Endothelial cell of umbilical vein (primary cell): ENCODE measurements around the gene B3GNT9. TPM values are rescaled to one million over a fixed set of nuclear protein-coding genes. Genes with fewer than 3 reads are reported as not detected.

Experiments
- BruUV-seq: library from RNA; stranded (reverse); fragments of 400-500 nt; replicated peaks from 2 replicates; lab custom pipeline; 2021; lab: Mats Ljungman, UMichigan
- CTCF ChIA-PET: fragments of 300-600, 350-600 bp; sonication (Branson Sonifier 250); formaldehyde crosslinking; loops from one replicate; lab custom pipeline; 2021; ENCODE audit warnings: antibody characterized with exemption, inconsistent platforms; lab: Charles Lee
- POLR2A ChIA-PET: fragments of 300-600, 350-600 bp; sonication (Branson Sonifier 250); formaldehyde crosslinking; loops from one replicate; lab custom pipeline; 2021; ENCODE audit warnings: antibody characterized with exemption, inconsistent platforms; lab: Charles Lee
- DNase-seq: peaks from one replicate; pipeline ENCODE4 v3.0.0-alpha.2; 2011; ENCODE audit warnings: low read depth, low spot score
- FAIRE-seq: peaks from 2 replicates; lab custom pipeline; 2011; peaks lifted over from hg19 to GRCh38; lab: Jason Lieb, UNC
- H2AFZ ChIP-seq: 2 replicates; pipeline ENCODE4 v1.6.0; 2012; ENCODE audit warnings: low read depth, low read length, control low read depth, inconsistent platforms
- H3K27ac ChIP-seq: 2 replicates; pipeline ENCODE4 v1.5.1; 2011; ENCODE audit warnings: low read depth, mild to moderate bottlenecking, control low read depth, low read length, moderate library complexity; ENCODE audit not compliant: insufficient read depth
- H3K27me3 ChIP-seq, 2 experiments: 2 replicates each; pipeline versions ENCODE4 v1.6.0 to v1.6.1; 2011; ENCODE audit warnings: low read length in 2 of 2, mixed read lengths in 1 of 2; ENCODE audit not compliant: control insufficient read depth in 2 of 2, insufficient read depth in 2 of 2
- H3K36me3 ChIP-seq, 2 experiments: 2 replicates in 1 of 2; 3 replicates in 1 of 2; pipeline ENCODE4 v1.5.1; 2011; ENCODE audit warnings: low read length in 2 of 2, mild to moderate bottlenecking in 1 of 2, moderate library complexity in 1 of 2; ENCODE audit not compliant: control insufficient read depth in 2 of 2, insufficient read depth in 2 of 2; ENCODE audit errors: extremely low read depth in 1 of 2
- H3K4me1 ChIP-seq: 3 replicates; pipeline ENCODE4 v1.5.1; 2011; ENCODE audit warnings: mild to moderate bottlenecking, low read length; ENCODE audit not compliant: control insufficient read depth, insufficient read depth; ENCODE audit errors: extremely low read depth
- H3K4me2 ChIP-seq: 2 replicates; pipeline ENCODE4 v1.6.1; 2011; ENCODE audit warnings: low read length, control low read depth, mixed read lengths; ENCODE audit not compliant: insufficient read depth
- H3K4me3 ChIP-seq, 3 experiments: fragments of 200-600 bp in 1 of 3; sonication (generic), shearing (Covaris generic) in 1 of 3; replicated peaks in 1 of 3; 2 replicates each; pipeline ENCODE4 v1.5.1; 2011 to 2016; ENCODE audit warnings: control low read depth in 3 of 3, low read length in 3 of 3, mild to moderate bottlenecking in 2 of 3, inconsistent platforms in 1 of 3, low read depth in 1 of 3, moderate library complexity in 1 of 3; ENCODE audit not compliant: insufficient read depth in 1 of 3
- H3K79me2 ChIP-seq: 2 replicates; pipeline ENCODE4 v1.6.0; 2012; ENCODE audit warnings: low read length, inconsistent platforms; ENCODE audit not compliant: control insufficient read depth, insufficient read depth
- H3K9ac ChIP-seq: replicated peaks from 2 replicates; pipeline ENCODE3; 2011; ENCODE audit warnings: low read length, control low read depth; ENCODE audit not compliant: insufficient read depth; ENCODE audit errors: extremely low read depth
- H3K9me1 ChIP-seq: replicated peaks from 3 replicates; pipeline ENCODE4 v1.6.0; 2011; ENCODE audit warnings: mild to moderate bottlenecking, low read length; ENCODE audit not compliant: control insufficient read depth, insufficient read depth; ENCODE audit errors: extremely low read depth
- H3K9me3 ChIP-seq: replicated peaks from 2 replicates; pipeline ENCODE4 v1.5.1; 2012; ENCODE audit warnings: low read length, inconsistent platforms; ENCODE audit not compliant: control insufficient read depth, insufficient read depth
- H4K20me1 ChIP-seq: replicated peaks from 2 replicates; pipeline ENCODE3; 2011; ENCODE audit warnings: mild to moderate bottlenecking, low read length; ENCODE audit not compliant: control insufficient read depth, insufficient read depth; ENCODE audit errors: extremely low read depth
- EZH2 ChIP-seq: IDR thresholded peaks from 2 replicates; pipeline ENCODE4 v1.6.1; 2012; ENCODE audit warnings: borderline replicate concordance, low read depth, mild to moderate bottlenecking, moderate library complexity, low read length, inconsistent platforms; ENCODE audit not compliant: severe bottlenecking
- FOS ChIP-seq: IDR thresholded peaks from 2 replicates; pipeline ENCODE4 v1.6.1; 2011; ENCODE audit warnings: mild to moderate bottlenecking, low read length, moderate library complexity, borderline replicate concordance; ENCODE audit not compliant: insufficient read depth
- GATA2 ChIP-seq: IDR thresholded peaks from 2 replicates; pipeline ENCODE4 v1.7.0; 2011; ENCODE audit warnings: low read depth, mild to moderate bottlenecking, moderate library complexity, mixed read lengths, low read length; ENCODE audit not compliant: insufficient read length, insufficient read depth
- JUN ChIP-seq: IDR thresholded peaks from 2 replicates; pipeline ENCODE4 v1.6.1; 2011; ENCODE audit warnings: borderline replicate concordance, low read depth; ENCODE audit not compliant: insufficient read length, insufficient read depth
- MYC ChIP-seq: IDR thresholded peaks from one replicate; pipeline ENCODE4 v1.6.1; 2011; ENCODE audit warnings: mild to moderate bottlenecking, low read depth, low read length
- POLR2A ChIP-seq: IDR thresholded peaks from 2 replicates; pipeline ENCODE4 v1.6.1; 2012; ENCODE audit warnings: low read depth, mild to moderate bottlenecking, control low read depth, low read length
- POLR2AphosphoS5 ChIP-seq: IDR thresholded peaks from 2 replicates; pipeline ENCODE4 v1.6.1; 2012; ENCODE audit warnings: low read depth, mild to moderate bottlenecking, control low read depth, low read length, moderate library complexity; ENCODE audit not compliant: insufficient read depth
- dilution Hi-C: fragments of 300-500 bp; cut with MboI; formaldehyde crosslinking; loops from one replicate; pipeline ENCODE4 v1.15.0; 2019; ENCODE audit warnings: low sequenced_read_pairs; ENCODE audit not compliant: extremely low pct_ligation_motif_present
- intact Hi-C: fragments of 100-400 bp; cut with micrococcal nuclease; formaldehyde crosslinking; loops from one replicate; pipeline ENCODE4 v1.10.0; 2022
- polyA plus RNA-seq, 4 experiments: library from polyadenylated mRNA; depleted of rRNA in 3 of 4; stranded (reverse) in 3 of 4; unstranded in 1 of 4; fragments of >200 nt; gene quantifications; 2 replicates each; pipeline versions ENCODE4 v1.2.1 to v1.2.3, GENCODE V29; 2011 to 2012; ENCODE audit warnings: missing spikeins in 1 of 4
- total RNA-seq: library from RNA; stranded (reverse); gene quantifications from 2 replicates; pipeline ENCODE4 v1.2.3, GENCODE V29; 2021
- TF ChIP-seq, protein P1 (sequence below): IDR thresholded peaks from 2 replicates; pipeline ENCODE4 v1.6.1; 2011; ENCODE audit not compliant: insufficient read depth, insufficient read length
- TF ChIP-seq, protein P2 (sequence below), 2 donors: IDR thresholded peaks; 1 replicate in 1 of 2; 2 replicates in 1 of 2; pipeline ENCODE4 v1.5.1; 2011; ENCODE audit warnings: low read length in 2 of 2, mild to moderate bottlenecking in 2 of 2, moderate library complexity in 2 of 2, control low read depth in 1 of 2, inconsistent platforms in 1 of 2, low read depth in 1 of 2; ENCODE audit not compliant: insufficient read depth in 1 of 2; ENCODE audit errors: extremely low read depth in 1 of 2

B3GNT9 gene
- total and polyA plus RNA-seq, 2 donors (not counting 3 experiments of a cell fraction or from before 2014, with no cell fraction given): 4.0 to 6.4 TPM

DNA sequence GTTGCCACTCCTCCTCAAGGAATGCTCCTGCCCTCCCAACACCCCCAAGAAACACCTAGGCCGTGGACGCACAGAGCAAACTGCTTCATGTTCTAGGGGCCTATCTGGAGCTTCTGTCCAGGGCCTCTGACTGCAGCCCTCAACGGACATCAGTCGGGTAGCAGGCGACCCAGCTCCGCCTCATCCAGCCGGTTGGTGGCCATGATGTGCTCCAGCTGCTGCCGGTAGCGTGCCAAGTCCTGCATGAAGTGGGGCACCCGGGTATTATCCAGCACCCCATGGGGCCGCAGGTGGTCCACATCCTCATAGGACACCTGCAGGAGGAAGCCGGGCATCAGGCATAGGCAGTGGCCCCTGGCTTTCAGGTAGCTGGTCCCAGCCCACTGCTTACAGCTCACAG is 25.9 kb upstream of the B3GNT9 start:
- H3K27ac ChIP-seq: no peak overlapping the region
- H3K4me2 ChIP-seq: no peak overlapping the region
- no peak overlapping the region for H3K9ac ChIP-seq
- H2AFZ ChIP-seq: no peak overlapping the region
- DNase-seq (no peak), FAIRE-seq (no peak)
- no peaks in the 10 kb centered on the region for H3K79me2 ChIP-seq
- dilution Hi-C loops (no loop called here), intact Hi-C loops (no loop called here)
- H3K4me3 ChIP-seq: no peak overlapping the region
- H3K9me3 ChIP-seq: no peaks in the 10 kb centered on the region
- TF ChIP-seq, protein P1, sequence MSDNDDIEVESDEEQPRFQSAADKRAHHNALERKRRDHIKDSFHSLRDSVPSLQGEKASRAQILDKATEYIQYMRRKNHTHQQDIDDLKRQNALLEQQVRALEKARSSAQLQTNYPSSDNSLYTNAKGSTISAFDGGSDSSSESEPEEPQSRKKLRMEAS: no peak
- TF ChIP-seq, protein P2, sequence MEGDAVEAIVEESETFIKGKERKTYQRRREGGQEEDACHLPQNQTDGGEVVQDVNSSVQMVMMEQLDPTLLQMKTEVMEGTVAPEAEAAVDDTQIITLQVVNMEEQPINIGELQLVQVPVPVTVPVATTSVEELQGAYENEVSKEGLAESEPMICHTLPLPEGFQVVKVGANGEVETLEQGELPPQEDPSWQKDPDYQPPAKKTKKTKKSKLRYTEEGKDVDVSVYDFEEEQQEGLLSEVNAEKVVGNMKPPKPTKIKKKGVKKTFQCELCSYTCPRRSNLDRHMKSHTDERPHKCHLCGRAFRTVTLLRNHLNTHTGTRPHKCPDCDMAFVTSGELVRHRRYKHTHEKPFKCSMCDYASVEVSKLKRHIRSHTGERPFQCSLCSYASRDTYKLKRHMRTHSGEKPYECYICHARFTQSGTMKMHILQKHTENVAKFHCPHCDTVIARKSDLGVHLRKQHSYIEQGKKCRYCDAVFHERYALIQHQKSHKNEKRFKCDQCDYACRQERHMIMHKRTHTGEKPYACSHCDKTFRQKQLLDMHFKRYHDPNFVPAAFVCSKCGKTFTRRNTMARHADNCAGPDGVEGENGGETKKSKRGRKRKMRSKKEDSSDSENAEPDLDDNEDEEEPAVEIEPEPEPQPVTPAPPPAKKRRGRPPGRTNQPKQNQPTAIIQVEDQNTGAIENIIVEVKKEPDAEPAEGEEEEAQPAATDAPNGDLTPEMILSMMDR (IDR thresholded peaks at IDR 0.05; ENCODE audit: extremely low read depth in 1 of 2, insufficient read depth in 1 of 2, low read depth in 1 of 2, low read length in 2 of 2): no peak
- no peak for TF ChIP-seq POLR2AphosphoS5
- TF ChIP-seq FOS: no peak
- TF ChIP-seq JUN: no peak
- TF ChIP-seq EZH2: no peak
- no peak for TF ChIP-seq MYC
- TF ChIP-seq GATA2: no peak
- no peak for TF ChIP-seq POLR2A
- H4K20me1 ChIP-seq: no peaks in the 10 kb centered on the region
- no peaks in the 10 kb centered on the region for H3K9me1 ChIP-seq
- ChIA-PET POLR2A (no interaction called here), CTCF (interaction anchor here (1.0 to 1.9 kb wide), 4 partner anchors 9 to 223 kb away, joined by 3 to 9 read pairs (median 4); no protein-coding TSS in a partner anchor)
- H3K4me1 ChIP-seq: peaks cover 23% of the 10 kb centered on the region
- H3K27me3 ChIP-seq: no peaks in the 10 kb centered on the region
- no TSS peak for BruUV-seq
- no peaks in the 10 kb centered on the region for H3K36me3 ChIP-seq
